Duodenal mucosa (tissue), 2 donors: ENCODE measurements around the gene PLXNA1.

Source experiments
- H3K27ac ChIP-seq: one replicate; pipeline ENCODE4 v1.7.0; 2013; ENCODE audit warnings: low read depth, low read length
- H3K27me3 ChIP-seq, 2 donors: one replicate each; pipeline ENCODE4 v1.7.0; 2013; ENCODE audit warnings: low read length in 2 of 2, control low read depth in 1 of 2; ENCODE audit not compliant: insufficient read depth in 2 of 2, control insufficient read depth in 1 of 2
- H3K36me3 ChIP-seq, 2 donors: one replicate each; pipeline ENCODE4 v1.7.0; 2013; ENCODE audit warnings: low read length in 2 of 2, control low read depth in 1 of 2; ENCODE audit not compliant: insufficient read depth in 2 of 2, control insufficient read depth in 1 of 2
- H3K4me1 ChIP-seq, 2 donors: one replicate each; pipeline ENCODE4 v1.7.0; 2013; ENCODE audit warnings: low read length in 2 of 2, control low read depth in 1 of 2; ENCODE audit not compliant: insufficient read depth in 2 of 2, control insufficient read depth in 1 of 2
- H3K4me3 ChIP-seq, 2 donors: one replicate each; pipeline ENCODE4 v1.7.0; 2013; ENCODE audit warnings: low read length in 2 of 2, low read depth in 1 of 2
- H3K9ac ChIP-seq, 2 donors: one replicate each; pipeline ENCODE4 v1.7.0; 2013; ENCODE audit warnings: low read length in 2 of 2, low read depth in 1 of 2
- H3K9me3 ChIP-seq, 2 donors: one replicate each; pipeline ENCODE4 v1.7.0; 2013; ENCODE audit warnings: low read length in 2 of 2, control low read depth in 1 of 2; ENCODE audit not compliant: control insufficient read depth in 1 of 2

The PLXNA1 gene

DNA sequence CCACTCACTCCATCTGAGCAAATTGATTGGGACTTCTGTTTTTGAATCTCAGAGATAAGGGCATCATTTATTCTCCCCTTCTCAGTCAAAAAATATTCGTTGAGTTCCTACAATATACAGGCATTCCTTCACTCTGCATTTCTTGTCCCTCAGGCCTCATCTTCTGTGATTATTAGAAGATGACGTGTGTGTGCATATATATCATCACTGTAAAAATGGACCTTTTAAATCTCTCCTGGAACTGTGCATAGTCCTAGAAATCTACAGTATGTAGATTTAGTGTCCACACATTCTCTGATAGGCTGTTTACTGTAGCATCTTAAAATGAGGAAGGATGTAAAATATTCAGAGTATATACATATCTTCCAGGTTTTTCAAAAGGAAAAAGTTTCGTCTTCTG, 43.2 kb upstream of the PLXNA1 start:
- no peak overlapping the region for H3K27ac ChIP-seq
- H3K9ac ChIP-seq: no peak overlapping the region
- no peak overlapping the region for H3K4me3 ChIP-seq
- no peaks in the 10 kb centered on the region for H3K4me1 ChIP-seq
- no peaks in the 10 kb centered on the region for H3K36me3 ChIP-seq
- H3K9me3 ChIP-seq: no peaks in the 10 kb centered on the region
- no peaks in the 10 kb centered on the region for H3K27me3 ChIP-seq

DNA sequence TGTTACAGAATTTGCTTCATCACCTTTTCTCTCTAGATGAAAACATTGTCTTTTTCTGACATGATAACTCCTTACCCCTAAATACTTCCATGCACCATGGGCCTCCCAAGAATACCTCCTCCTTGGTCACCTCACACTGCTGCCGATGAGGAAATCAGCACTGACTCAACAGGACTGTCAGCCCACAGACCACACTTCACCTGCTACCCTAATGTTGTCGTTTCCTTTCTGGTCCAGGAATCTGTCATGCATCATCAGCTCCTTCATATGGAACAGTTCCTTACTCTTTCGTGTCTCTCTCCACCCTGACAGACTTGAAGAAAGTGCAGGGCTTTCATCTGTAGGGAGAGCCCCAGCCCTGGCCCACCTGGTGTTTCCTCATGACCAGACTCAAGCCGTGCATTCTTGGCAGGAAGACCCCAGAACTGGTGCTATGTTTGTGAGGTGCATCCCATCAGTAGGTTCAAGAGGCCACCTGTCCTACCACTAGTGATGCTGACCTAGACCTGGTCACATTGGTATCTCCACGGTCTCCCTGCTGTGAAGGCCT, 41.1 kb upstream of the PLXNA1 start:
- Histone ChIP-seq H3K36me3 (no peaks in the 10 kb centered on the region), H3K4me3 (no peak overlapping the region), H3K27ac (no peak overlapping the region), H3K4me1 (no peaks in the 10 kb centered on the region), H3K9ac (no peak overlapping the region), H3K9me3 (no peaks in the 10 kb centered on the region), H3K27me3 (no peaks in the 10 kb centered on the region)

GRCh38 chr3:126944089-126944965, 38.6 kb upstream of the PLXNA1 start:
- no peaks in the 10 kb centered on the region for H3K27me3 ChIP-seq
- no peaks in the 10 kb centered on the region for H3K9me3 ChIP-seq
- peaks cover 0 to under 1% of the 10 kb centered on the region in 2 donors for H3K4me1 ChIP-seq
- H3K36me3 ChIP-seq: no peaks in the 10 kb centered on the region
- H3K9ac ChIP-seq: no peak overlapping the region
- no peak overlapping the region for H3K4me3 ChIP-seq
- no peak overlapping the region for H3K27ac ChIP-seq

GRCh38 chr3:126945171-126945721, 37.7 kb upstream of the PLXNA1 start:
- no peak overlapping the region for H3K27ac ChIP-seq
- H3K9ac ChIP-seq: no peak overlapping the region
- H3K4me1 ChIP-seq: peaks cover 0 to 4% of the 10 kb centered on the region in 2 donors
- H3K36me3 ChIP-seq: no peaks in the 10 kb centered on the region
- H3K9me3 ChIP-seq: no peaks in the 10 kb centered on the region
- H3K4me3 ChIP-seq: no peak overlapping the region
- no peaks in the 10 kb centered on the region for H3K27me3 ChIP-seq

GRCh38 chr3:126945891-126946290, 37.0 kb upstream of the PLXNA1 start:
- H3K9me3 ChIP-seq: no peaks in the 10 kb centered on the region
- H3K4me3 ChIP-seq: no peak overlapping the region
- H3K27me3 ChIP-seq: no peaks in the 10 kb centered on the region
- no peaks in the 10 kb centered on the region for H3K36me3 ChIP-seq
- H3K27ac ChIP-seq: no peak overlapping the region
- H3K4me1 ChIP-seq: peaks cover 0 to 4% of the 10 kb centered on the region in 2 donors
- H3K9ac ChIP-seq: no peak overlapping the region

- Histone ChIP-seq H3K9ac (no peak overlapping the region), H3K27me3 (no peaks in the 10 kb centered on the region), H3K36me3 (no peaks in the 10 kb centered on the region), H3K4me3 (no peak overlapping the region), H3K27ac (no peak overlapping the region), H3K4me1 (peaks cover 0 to 4% of the 10 kb centered on the region in 2 donors), H3K9me3 (no peaks in the 10 kb centered on the region)
Observed at GRCh38 chr3:126946405-126946804, 36.5 kb upstream of the PLXNA1 start.

DNA sequence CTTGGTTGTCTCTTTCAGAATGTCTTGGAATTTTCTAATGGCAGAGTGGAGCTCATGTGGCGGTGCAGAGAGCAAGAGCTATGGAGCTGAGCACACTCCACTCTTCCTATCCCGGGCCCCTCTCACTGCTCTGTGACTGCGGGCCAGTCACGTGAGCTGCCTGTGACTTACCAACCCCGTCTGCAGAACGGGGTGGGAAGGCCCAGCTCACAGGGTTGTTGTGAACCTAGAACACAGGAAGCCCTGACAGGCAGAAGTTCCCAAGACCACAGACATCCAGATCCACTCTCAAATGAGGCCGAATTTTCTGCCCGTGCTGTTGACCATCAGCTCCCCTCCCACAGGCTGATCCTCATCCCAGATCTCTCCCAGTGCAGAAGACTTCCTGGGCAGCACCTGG, 35.5 kb upstream of the PLXNA1 start:
- Histone ChIP-seq H3K27ac (no peak overlapping the region), H3K4me1 (peaks cover 0 to 4% of the 10 kb centered on the region in 2 donors), H3K36me3 (no peaks in the 10 kb centered on the region), H3K9me3 (no peaks in the 10 kb centered on the region), H3K9ac (no peak overlapping the region), H3K4me3 (no peak overlapping the region), H3K27me3 (no peaks in the 10 kb centered on the region)

DNA sequence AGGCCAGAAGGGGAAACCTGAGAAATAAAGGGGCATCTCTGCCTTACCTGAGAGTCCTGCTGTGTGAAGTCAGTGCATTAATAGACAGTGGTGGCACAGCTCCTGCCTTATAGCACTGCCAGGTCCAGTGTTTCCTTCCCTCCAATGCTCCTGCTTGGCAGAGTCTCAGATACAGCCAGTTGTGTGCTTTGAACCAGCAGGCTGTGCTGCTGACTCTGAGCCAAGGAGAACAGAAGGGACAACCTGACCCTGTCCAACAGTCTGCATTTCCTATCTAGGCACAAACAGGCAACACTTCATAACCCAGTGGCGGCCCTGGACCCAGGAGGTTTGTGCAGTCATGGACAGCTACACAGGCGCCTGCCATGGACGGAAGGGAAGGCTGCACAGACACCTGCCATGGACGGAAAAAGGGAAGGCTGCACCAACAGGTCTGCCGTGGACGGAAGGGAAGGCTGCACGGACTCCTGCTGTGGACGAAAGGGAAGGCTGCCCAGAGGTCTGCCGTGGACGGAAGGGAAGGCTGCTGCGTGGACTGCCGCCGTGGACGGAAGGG, 33.9 kb upstream of the PLXNA1 start:
- Histone ChIP-seq H3K27ac (no peak overlapping the region), H3K27me3 (no peaks in the 10 kb centered on the region), H3K36me3 (no peaks in the 10 kb centered on the region), H3K9me3 (no peaks in the 10 kb centered on the region), H3K4me3 (no peak overlapping the region), H3K9ac (no peak overlapping the region), H3K4me1 (peaks cover 0 to 4% of the 10 kb centered on the region in 2 donors)

DNA sequence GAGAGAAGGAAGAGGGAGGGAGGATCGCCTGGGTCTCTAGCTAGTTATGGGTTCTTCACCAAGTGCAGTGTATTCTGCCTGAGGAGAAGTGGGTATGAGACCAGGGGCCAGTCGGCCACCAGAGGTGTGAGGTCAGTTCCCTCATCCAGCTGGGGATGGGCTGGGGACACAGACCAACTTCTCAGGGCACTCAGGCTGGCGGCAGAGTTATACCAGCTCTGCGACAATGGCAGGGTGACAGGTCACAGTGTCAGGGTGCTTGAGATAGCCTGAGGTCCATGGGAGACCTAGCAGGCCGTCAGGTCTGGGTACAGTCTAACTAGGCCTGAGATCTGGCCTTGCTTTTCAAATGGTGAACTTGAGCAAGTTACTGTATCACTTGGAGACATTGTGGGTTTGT, 31.4 kb upstream of the PLXNA1 start:
- Histone ChIP-seq H3K9ac (no peak overlapping the region), H3K36me3 (no peaks in the 10 kb centered on the region), H3K27ac (no peak overlapping the region), H3K9me3 (no peaks in the 10 kb centered on the region), H3K4me1 (peaks cover 0 to 4% of the 10 kb centered on the region in 2 donors), H3K4me3 (no peak overlapping the region), H3K27me3 (no peaks in the 10 kb centered on the region)
